PC-3 (cell line): ENCODE results near the gene CDH16. TPM values are rescaled to one million over a fixed set of nuclear protein-coding genes. Genes with fewer than 3 reads are reported as not detected.

ENCODE experiments used
- ATAC-seq: fragments of 200-7000 bp; cut with Tn5 transposase; 2 replicates; pipeline ENCODE4 v1.9.1; 2020; ENCODE audit warnings: mild to moderate bottlenecking, moderate library complexity
- BruUV-seq: library from RNA; stranded (reverse); fragments of 400-500 nt; replicated peaks from 2 replicates; lab custom pipeline; 2021; lab: Mats Ljungman, UMichigan
- CTCF ChIA-PET: fragments of 300-600 bp; sonication (Branson Sonifier 250); formaldehyde crosslinking; loops from one replicate; lab custom pipeline; 2022; ENCODE audit warnings: antibody characterized with exemption; lab: Charles Lee
- POLR2A ChIA-PET: fragments of 300-600 bp; sonication (Branson Sonifier 250); formaldehyde crosslinking; loops from one replicate; lab custom pipeline; 2022; ENCODE audit warnings: antibody characterized with exemption; ENCODE audit not compliant: unreplicated experiment; lab: Charles Lee
- DNase-seq: peaks from one replicate; pipeline ENCODE4 v3.0.0-alpha.2; 2015
- H2AFZ ChIP-seq: fragments of 300-600 bp; sonication (generic); 2 replicates; pipeline ENCODE4 v1.6.0; 2016; ENCODE audit warnings: antibody characterized with exemption, low read length
- H3F3A ChIP-seq: fragments of 300-600 bp; sonication (generic); one replicate; pipeline ENCODE4 v1.6.0; 2017; ENCODE audit warnings: antibody characterized with exemption, low read length, control low read depth, mild to moderate bottlenecking; ENCODE audit not compliant: unreplicated experiment
- H3K27ac ChIP-seq: fragments of 300-600 bp; sonication (generic); 2 replicates; pipeline ENCODE4 v1.5.1; 2016; ENCODE audit warnings: mild to moderate bottlenecking, low read length
- H3K27me3 ChIP-seq: fragments of 300-600 bp; sonication (generic); 2 replicates; pipeline ENCODE4 v1.6.1; 2016; ENCODE audit warnings: low read length, mixed read lengths
- H3K36me3 ChIP-seq: fragments of 300-600 bp; sonication (generic); 2 replicates; pipeline ENCODE4 v1.6.1; 2016; ENCODE audit warnings: low read depth, mixed run types, low read length, mixed read lengths
- H3K4me1 ChIP-seq: fragments of 300-600 bp; sonication (generic); 2 replicates; pipeline ENCODE4 v1.5.1; 2016; ENCODE audit warnings: low read length; ENCODE audit not compliant: insufficient read depth
- H3K4me2 ChIP-seq: fragments of 300-600 bp; sonication (generic); 2 replicates; pipeline ENCODE4 v1.6.0; 2016; ENCODE audit warnings: low read length
- H3K4me3 ChIP-seq: fragments of 300-600 bp; sonication (generic); 2 replicates; pipeline ENCODE4 v1.5.1; 2016; ENCODE audit warnings: mild to moderate bottlenecking, low read length, mixed read lengths
- H3K79me2 ChIP-seq: fragments of 300-600 bp; sonication (generic); 2 replicates; pipeline ENCODE4 v1.6.1; 2017; ENCODE audit warnings: low read length, mixed read lengths
- H3K9ac ChIP-seq: fragments of 300-600 bp; sonication (generic); 2 replicates; pipeline ENCODE4 v1.6.0; 2016; ENCODE audit warnings: mild to moderate bottlenecking, low read length
- H3K9me2 ChIP-seq: fragments of 300-600 bp; sonication (generic); replicated peaks from 2 replicates; pipeline ENCODE4 v1.6.1; 2016; ENCODE audit warnings: mixed run types, low read length, mixed read lengths
- H3K9me3 ChIP-seq: fragments of 300-600 bp; sonication (generic); 2 replicates; pipeline ENCODE4 v1.6.1; 2016; ENCODE audit warnings: low read length, mixed read lengths
- H4K20me1 ChIP-seq: fragments of 300-600 bp; sonication (generic); 2 replicates; pipeline ENCODE4 v1.6.1; 2016; ENCODE audit warnings: low read length, mixed read lengths
- CTCF ChIP-seq: fragments of 300-600 bp; sonication (generic); conservative IDR thresholded peaks from 2 replicates; pipeline ENCODE4 v1.5.1; 2017; ENCODE audit warnings: antibody characterized with exemption, low read depth, mild to moderate bottlenecking, low read length
- EZH2 ChIP-seq: fragments of 300-600 bp; sonication (generic); IDR thresholded peaks from one replicate; pipeline ENCODE4 v1.6.1; 2017; ENCODE audit warnings: antibody characterized with exemption, mild to moderate bottlenecking, low read length; ENCODE audit not compliant: unreplicated experiment
- EZH2phosphoT487 ChIP-seq: fragments of 300-600 bp; sonication (generic); IDR thresholded peaks from 2 replicates; pipeline ENCODE4 v1.6.1; 2018; ENCODE audit warnings: mild to moderate bottlenecking, antibody characterized with exemption, low read length, borderline replicate concordance
- intact Hi-C: fragments of 100-400 bp; cut with micrococcal nuclease; formaldehyde crosslinking; loops from 2 replicates; pipeline ENCODE4 v1.9.0; 2023
- total RNA-seq: library from RNA; depleted of rRNA; stranded (reverse); fragments of >200 nt; gene quantifications from 2 replicates; pipeline ENCODE4 v1.2.3, GENCODE V29; 2014

The CDH16 gene
- total RNA-seq, 1 experiment from 2014 or later, result not detected

- Histone ChIP-seq H3K4me1 (no peaks in the 10 kb centered on the region), H3K79me2 (no peaks in the 10 kb centered on the region), H3F3A (no peaks in the 10 kb centered on the region), H3K4me3 (no peak overlapping the region), H3K9me3 (no peaks in the 10 kb centered on the region), H4K20me1 (no peaks in the 10 kb centered on the region), H2AFZ (no peak overlapping the region), H3K9ac (no peak overlapping the region), H3K36me3 (no peaks in the 10 kb centered on the region), H3K27me3 (no peaks in the 10 kb centered on the region), H3K27ac (no peak overlapping the region), H3K9me2 (no peaks in the 10 kb centered on the region), H3K4me2 (no peak overlapping the region)
- ChIA-PET CTCF (no interaction called here), POLR2A (no interaction called here)
- BruUV-seq, result no TSS peak
- DNase-seq (no peak), ATAC-seq (no peak)
- intact Hi-C loops, result no loop called here
- no peak for TF ChIP-seq CTCF
Measured at GRCh38 chr16:66913711-66914110, 5.0 kb downstream of the CDH16 start.

- H3K4me3 ChIP-seq, result no peak overlapping the region
- POLR2A ChIA-PET, result no interaction called here
- CTCF ChIA-PET, result no interaction called here
Measured at GRCh38 chr16:66913081-66913480, 5.6 kb downstream of the CDH16 start.

GRCh38 chr16:66911801-66912200, 6.9 kb downstream of the CDH16 start:
- no peak overlapping the region for H2AFZ ChIP-seq
- H3K9me2 ChIP-seq, result no peaks in the 10 kb centered on the region
- H3K27ac ChIP-seq, result no peak overlapping the region
- no peaks in the 10 kb centered on the region for H3K36me3 ChIP-seq
- no peaks in the 10 kb centered on the region for H4K20me1 ChIP-seq
- intact Hi-C loops, result no loop called here
- H3K4me1 ChIP-seq, result no peaks in the 10 kb centered on the region
- BruUV-seq, result no TSS peak
- TF ChIP-seq EZH2 (no peak), CTCF (no peak), EZH2phosphoT487 (no peak)
- ATAC-seq (no peak), DNase-seq (no peak)
- H3K9me3 ChIP-seq, result no peaks in the 10 kb centered on the region
- CTCF ChIA-PET, result no interaction called here
- POLR2A ChIA-PET, result no interaction called here
- H3K4me2 ChIP-seq, result no peak overlapping the region
- no peak overlapping the region for H3K9ac ChIP-seq
- no peaks in the 10 kb centered on the region for H3K27me3 ChIP-seq
- H3F3A ChIP-seq, result no peaks in the 10 kb centered on the region
- no peak overlapping the region for H3K4me3 ChIP-seq
- no peaks in the 10 kb centered on the region for H3K79me2 ChIP-seq

More at GRCh38 chr16:66913081-66913480, 5.6 kb downstream of the CDH16 start:
- no peaks in the 10 kb centered on the region for H3K27me3 ChIP-seq
- TF ChIP-seq CTCF (no peak), EZH2phosphoT487 (no peak), EZH2 (no peak)
- no TSS peak for BruUV-seq
- intact Hi-C loops, result no loop called here
- H3K36me3 ChIP-seq, result no peaks in the 10 kb centered on the region
- no peak overlapping the region for H3K9ac ChIP-seq
- ATAC-seq, result no peak
- H3K79me2 ChIP-seq, result no peaks in the 10 kb centered on the region
- H3K9me2 ChIP-seq, result no peaks in the 10 kb centered on the region
- no peaks in the 10 kb centered on the region for H3F3A ChIP-seq
- H3K4me1 ChIP-seq, result no peaks in the 10 kb centered on the region
- no peaks in the 10 kb centered on the region for H3K9me3 ChIP-seq
- H4K20me1 ChIP-seq, result no peaks in the 10 kb centered on the region
- DNase-seq, result no peak
- no peak overlapping the region for H3K27ac ChIP-seq
- no peak overlapping the region for H3K4me2 ChIP-seq
- no peak overlapping the region for H2AFZ ChIP-seq
